ENCODE results near the gene HSD11B1.

HSD11B1 gene

GRCh38 chr1:209704584-209704983, at the start of gene HSD11B1:
Gene HSD11B1 (plus strand): TSS chr1:209704846. CDS start chr1:209704943, 97 bp downstream.
- no peak for DNase-seq

DNA sequence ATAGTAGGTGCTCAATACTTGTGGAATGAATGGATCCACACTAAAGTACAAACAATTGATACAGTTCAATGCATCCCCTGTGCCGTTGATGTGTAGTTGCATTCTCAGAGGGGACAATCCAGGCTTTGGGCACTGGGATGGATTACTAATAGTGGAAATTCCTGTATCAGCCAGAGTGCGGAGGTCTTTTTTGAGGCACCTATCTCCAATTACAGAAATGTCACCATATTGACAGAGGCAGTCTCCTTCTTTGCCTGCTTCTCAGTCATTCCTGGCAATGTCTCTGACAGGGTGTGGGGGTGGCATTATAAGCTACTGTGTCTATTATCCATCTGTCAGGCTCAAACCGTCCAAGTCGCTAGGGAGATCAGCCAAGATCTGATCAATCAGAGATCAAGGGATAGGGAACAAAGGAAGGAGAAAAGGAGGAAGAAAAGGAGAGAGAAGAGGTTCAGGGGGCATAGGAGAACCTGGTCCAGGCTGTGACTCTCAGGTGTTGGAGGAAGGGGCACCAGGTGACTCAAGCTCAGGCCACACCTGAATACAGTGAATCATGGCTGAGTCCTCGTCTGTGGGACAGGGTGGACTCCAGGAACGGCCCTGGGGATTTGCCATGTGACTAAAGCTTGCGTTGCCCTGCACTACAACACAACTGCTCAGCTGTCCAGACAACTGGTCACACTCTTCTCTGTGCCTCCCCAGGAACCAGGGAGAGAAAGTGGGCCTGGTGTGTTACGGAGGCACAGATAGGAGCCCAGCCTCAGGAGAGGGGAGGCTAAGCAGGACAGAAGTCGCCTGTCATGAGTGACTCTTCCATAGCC, 49.0 kb upstream of the HSD11B1 start:
- DNase-seq: no peak

DNA sequence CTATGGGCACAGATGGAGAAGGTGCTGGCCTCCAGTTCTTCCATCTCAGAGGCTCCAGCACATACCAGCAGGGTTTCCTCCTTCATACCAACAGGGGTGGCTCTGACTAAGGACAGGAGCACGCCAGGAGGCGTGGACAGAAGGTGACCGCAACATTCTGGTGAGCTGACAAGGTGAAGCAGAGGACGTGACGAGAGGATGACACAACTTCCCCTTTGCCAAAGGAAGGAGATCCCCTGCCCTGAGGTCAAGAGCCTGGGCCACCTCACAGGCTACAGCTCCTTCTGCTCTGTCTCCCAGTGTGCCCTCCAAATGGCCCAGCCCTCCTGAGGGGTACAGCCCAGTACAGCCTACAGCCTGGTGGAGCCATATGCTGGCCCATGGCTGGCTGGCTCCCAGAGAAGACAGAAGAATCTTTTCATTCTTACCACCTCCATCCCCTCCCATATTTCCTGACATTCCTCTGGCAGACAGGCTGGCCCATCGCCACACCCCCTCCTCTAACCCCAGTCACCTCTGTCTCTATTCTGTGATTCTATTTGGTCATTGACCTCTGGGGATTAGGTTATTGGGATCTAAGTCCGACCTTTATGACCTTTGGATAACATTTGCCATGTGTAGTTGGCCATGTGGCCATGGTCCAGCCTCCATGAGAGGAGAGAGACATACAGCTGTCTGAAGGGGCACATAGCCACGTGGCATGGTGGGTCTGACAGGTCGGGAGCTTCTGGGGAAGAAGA, 47.3 kb upstream of the HSD11B1 start:
- DNase-seq: no peak

GRCh38 chr1:209657918-209658317, 46.7 kb upstream of the HSD11B1 start:
- no peak for DNase-seq

DNA sequence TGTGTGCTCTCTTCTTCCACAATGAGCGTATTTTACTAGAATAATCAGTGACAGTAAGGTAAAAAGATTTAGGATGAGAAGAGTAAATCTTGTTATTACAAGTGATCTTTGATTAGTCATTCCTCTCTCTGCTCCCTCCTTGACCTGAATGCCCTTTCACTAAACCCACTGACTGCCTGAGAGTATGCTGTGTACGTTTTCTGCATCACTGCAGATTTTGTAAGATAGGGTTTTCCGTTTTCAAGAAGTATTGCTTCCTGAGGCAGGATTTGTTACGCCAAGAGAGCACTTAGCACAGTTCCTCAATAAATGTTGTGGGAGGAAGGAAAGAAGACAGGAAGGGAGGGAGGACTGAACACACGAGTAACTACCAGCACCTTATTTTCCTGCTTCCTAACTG, 44.7 kb upstream of the HSD11B1 start:
- peak; percentile 33 for DNase-seq

- DNase-seq: no peak
Observed at GRCh38 chr1:209661071-209661470, 43.6 kb upstream of the HSD11B1 start.

DNA sequence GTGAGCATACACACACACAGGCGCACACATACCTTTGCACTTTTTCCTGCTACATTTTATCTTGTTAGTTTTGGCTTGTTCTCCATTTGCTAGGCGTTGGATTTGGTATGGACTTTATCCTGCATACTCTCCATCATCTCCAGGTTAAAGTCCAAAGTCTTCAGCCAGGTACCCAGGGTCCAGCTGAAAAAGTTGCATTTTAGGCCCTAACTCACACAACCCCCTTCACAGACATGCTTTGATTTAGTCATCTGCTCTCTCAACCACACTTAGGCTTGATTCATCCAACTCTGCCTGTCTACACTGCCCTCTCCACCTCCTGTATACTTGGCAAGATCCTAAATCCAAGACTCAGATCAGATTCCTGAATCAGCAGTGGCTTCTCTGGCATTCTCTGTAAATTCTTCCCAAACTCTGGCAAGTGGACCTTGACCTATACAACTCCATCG, 41.7 kb upstream of the HSD11B1 start:
- DNase-seq: no peak

DNA sequence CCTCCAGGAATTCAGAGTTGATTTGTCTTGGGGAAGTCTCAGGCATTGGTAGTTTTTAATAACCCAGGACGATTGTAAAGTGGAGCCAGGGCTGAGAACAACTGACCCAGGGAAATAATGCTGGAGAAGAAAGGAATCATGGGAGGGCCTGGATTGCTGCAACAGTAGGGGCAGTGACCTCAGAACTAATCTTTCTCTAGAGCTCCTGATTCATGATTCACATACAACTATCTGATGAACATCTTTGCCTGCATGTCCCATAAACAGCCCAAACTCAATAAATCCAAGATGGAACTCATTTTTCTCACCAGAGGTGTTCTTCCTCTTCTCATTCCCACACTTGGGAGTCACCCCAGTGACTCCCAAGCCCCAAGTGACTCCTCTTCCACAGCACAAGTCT, 37.5 kb upstream of the HSD11B1 start:
- DNase-seq: no peak

DNA sequence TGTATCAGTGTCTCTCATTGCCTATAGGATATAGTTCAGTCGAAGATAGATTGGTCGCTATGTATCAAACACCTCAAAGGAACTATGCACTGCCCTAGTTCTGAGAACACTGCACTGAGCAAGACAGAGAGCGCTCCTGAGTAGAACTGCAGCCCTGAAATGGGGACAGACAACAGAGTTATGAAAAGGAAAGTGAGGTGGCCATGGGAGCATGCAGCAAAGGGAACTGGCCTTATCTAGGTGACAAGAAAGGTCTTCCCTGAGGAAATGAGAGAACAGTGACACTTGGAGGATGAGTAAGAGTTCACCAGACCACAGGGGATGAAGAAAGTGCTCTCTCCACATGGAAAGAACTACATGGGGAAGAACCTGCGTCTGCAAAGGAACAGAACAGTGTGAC, 36.9 kb upstream of the HSD11B1 start:
- no peak for DNase-seq

DNA sequence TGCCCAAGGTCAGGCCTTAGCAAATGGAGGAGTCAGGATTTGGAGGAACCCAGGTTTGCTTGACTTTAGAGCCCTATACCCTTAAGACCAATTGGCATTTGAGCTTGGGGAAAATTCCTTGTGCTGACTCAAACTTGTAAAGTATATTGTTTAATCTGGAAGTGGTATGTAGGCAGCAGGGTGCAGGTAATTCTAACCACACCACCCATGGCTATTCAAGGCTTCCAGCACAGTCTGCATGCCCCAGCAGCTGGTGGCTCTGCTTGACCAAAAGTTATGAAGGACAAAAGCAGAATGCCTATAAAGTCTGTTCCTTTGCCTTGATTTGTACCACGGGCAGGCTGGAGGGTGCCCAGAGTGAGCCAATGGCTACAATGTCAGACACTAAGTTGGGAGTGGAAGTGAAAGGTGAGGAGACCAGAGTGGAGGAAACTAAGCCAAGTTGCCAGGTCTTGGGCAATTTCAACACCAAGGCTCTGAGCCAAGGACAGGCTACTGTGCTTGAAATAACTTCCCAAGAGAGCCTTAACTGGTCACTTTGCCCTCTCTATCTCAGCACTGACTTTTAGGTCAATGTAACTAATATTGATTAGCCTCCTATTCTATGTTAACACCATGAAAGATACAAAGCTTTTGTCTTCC, 34.1 kb upstream of the HSD11B1 start:
- DNase-seq: no peak

DNA sequence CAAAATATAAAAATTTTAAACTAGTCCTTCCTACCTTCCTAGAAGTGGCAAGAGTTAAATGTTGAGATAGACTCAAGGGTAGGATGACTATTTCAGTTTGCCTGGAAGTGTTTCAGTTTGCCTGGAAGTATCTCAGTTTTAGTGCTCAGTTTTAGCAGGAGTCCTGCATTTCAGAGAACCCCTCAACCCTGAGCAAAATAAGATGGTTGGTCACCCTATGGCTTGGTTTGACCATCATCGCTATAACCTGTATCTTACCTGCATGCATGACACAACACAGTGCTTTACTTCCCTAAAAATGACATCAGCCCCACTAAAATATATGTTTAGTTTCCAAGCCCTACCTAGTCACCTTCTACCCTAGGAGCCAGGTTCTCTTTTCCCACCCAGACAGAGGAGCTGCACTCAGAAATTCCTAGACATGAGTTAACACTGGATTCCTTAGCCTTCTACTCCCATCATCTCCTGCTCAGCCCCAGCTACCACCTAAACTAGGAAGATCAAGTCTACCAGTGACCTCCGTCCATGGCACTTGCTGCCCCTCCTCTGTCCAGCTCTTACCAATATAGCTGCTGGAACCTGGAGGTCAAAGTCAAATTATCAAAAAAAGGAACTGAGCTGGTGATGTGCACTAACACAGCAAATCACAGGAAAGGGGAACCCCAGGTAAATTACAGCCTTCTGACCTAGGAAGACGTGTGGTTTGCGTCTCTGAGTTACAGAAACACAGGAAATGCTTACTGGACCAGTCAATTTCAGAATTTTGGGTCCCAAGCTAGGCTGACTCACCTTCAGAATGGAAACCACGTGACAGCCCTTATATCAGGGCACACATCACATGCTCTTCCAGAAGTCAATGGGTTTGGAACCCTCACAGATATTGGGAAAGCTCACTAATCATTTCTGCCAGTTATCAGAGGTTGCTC, 31.7 kb upstream of the HSD11B1 start:
- no peak for DNase-seq

DNA sequence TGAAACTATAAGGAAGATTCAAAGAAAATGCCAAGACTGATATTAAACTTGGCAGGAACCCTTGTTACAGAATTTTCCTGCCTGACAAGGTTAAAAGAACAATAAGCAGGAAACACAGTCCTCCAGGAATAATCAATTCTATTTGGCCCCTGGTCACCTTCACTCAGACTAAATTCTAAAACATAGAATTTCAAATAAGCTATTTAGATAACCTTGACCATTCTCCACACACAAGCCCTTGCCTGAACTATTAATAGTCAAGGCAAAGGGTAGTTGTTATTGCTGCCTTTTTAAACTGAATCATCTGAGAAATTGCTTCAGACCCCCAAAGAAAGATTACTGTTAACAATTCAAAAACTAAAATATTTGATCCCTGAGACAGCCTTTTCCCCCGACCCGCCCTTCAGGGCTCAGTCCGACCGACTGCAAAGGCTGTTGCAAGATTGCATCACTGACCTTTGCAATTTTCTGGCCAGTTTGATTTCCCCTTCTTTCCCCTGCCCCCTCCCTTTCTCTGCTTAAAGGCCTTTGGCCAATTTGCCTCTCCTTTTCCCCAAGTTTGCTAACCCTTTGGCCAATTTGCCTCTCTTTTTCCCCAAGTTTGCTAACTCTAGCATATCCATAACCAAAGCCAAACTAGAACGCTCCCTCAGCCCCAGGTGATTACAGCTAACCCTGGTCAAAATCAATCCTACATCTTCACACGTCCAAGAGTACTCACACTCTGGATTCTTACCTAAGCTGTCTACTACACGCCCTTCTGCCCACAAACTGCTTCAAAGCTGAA, 30.8 kb upstream of the HSD11B1 start:
- DNase-seq: no peak

- DNase-seq: peak; percentile 27
Observed at GRCh38 chr1:209674957-209675564, 29.6 kb upstream of the HSD11B1 start, which contains the start of gene G0S2. Gene G0S2 (plus strand): TSS chr1:209675412. CDS start chr1:209675685, 273 bp downstream.

- peak; percentile 27 for DNase-seq
Observed at GRCh38 chr1:209675565-209676154, 29.0 kb upstream of the HSD11B1 start.

DNA sequence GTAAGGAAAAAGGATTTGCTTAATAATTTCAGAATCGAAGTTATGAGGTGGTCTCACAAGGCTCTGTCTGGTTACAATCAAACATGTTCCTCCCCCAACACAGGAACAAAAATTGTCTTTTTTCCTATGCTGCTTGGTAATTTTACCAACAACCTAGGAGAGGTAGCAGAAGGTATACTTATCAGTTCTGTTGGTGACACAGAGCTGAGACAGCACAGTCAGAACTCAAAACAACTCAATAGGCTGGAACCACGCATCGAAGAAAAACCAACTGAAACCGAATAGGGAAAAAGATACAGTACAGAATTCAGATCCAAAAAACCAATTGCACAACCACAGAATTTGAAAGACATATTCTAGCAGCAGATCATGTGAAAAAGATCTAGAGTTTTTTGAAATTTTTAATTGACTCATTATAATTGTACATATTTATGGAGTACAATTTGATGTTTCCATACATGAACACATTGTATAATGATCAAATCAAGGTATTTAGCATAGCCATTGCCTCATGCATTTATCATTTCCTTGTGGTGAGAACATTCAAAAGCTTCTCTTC, 25.6 kb upstream of the HSD11B1 start:
- DNase-seq: no peak

DNA sequence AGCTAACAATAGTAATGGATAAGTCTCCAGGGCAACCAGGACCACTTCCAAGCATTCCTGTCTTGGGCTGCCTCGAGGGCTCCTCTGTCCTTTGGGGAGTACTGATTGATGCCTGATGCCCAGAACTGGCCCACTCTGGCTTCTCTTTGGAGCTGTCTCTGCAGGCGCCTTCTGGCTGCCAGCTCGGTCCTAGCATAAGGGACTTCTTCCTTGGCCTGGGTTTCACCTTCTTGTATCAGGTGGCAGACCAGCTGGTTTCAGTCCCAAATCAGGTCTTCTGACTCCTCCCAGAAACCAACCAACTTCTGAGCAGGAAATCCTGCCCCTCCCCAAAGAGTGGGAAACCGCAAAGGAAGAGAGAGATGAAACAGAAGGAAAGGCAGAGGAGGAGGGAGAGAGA, 18.8 kb upstream of the HSD11B1 start:
- no peak for DNase-seq

DNA sequence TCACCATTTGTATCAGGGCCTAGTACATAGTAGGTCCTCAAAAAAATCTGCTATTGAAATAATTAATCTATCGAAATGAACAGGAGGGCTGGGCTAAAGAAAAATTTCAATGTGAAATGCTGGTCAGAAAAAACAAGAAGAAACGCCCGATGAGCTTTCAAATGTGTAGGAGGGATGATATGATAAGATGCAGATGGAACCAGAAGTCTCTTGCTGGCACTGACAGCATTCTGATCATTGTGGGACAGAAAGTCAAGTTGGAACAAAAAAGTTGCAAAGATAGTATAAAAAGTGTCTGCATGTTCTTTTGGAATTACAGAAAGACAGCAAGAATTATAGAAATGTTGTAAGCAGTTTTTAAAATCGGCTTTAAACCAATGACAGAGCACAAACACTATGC, 18.3 kb upstream of the HSD11B1 start:
- no peak for DNase-seq

DNA sequence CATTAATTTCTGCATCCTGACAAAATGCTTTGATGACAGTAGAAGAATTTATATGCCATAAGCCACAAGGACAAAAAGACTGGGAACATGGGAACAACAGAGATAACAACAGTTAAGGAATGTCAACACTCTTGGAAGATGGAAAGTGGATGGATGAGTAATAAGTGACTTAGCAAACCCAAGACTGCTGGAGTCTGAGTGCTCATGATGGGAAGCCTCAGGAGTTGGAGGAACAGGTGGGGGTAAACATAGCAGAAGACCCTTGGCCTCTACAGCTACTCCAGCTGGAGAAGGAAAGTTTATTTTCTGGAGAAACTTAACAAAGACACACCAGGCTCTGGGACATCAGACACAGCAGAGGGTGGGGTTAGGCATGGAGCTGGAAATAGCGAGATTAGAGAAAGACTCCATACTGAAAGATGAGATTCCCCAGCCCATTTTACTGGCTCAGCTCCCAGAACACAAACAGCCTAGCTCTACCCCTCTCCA, 15.9 kb upstream of the HSD11B1 start:
- no peak for DNase-seq

DNA sequence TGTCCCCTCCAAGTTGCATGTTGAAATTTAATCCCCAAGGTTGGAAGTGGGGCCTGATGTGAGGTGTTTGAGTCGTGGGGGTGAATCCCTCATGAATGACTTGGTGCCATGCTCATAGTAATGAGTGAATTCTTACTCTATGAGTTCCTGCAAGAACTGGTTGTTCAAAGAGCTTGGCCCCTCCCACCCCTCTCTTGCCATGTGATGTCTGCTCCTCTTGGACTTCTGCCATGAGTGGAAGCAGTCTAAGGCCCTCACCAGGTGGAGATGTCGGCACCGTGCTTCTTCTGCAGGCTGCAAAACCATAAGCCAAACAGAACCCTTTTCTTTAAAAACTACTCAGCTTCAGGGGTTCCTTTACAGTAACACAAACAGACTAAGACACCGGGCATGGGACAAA, 15.2 kb upstream of the HSD11B1 start:
- DNase-seq: no peak

DNA sequence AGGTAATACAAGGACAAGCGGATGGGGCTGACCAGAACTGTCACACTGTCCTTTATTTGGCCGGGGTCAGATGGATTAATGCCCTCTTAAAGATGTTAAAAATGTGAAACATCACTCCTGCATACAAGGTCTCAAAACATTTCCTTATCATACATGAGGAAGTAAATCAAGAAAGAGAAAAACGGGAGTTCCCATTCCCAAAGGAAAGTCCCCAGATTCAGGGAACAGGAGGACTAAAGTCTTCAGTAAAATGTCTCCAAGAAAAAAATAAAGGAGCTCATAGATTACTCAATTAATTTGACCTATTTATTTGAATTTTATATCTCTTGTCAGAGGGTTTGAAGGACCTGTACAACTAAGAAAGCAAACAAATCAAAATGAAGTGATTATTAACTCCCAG, 13.4 kb upstream of the HSD11B1 start:
- no peak for DNase-seq
